IPS-20b (cell line): ENCODE measurements around the gene KARS1.

Experiments
- H3K27ac ChIP-seq: one replicate; pipeline ENCODE4 v1.5.1; 2013; ENCODE audit warnings: low read length
- H3K27me3 ChIP-seq: 2 replicates; pipeline ENCODE4 v1.6.1; 2013; ENCODE audit warnings: mild to moderate bottlenecking, low read length, inconsistent platforms; ENCODE audit not compliant: insufficient read depth
- H3K36me3 ChIP-seq: 2 replicates; pipeline ENCODE4 v1.6.1; 2013; ENCODE audit warnings: low read depth, mild to moderate bottlenecking, inconsistent platforms, low read length, moderate library complexity; ENCODE audit not compliant: insufficient read depth
- H3K4me1 ChIP-seq: 2 replicates; pipeline ENCODE4 v1.6.1; 2013; ENCODE audit warnings: mild to moderate bottlenecking, control low read depth, inconsistent platforms, low read length, moderate library complexity; ENCODE audit not compliant: insufficient read depth
- H3K4me3 ChIP-seq: 2 replicates; pipeline ENCODE4 v1.5.1; 2013; ENCODE audit warnings: mild to moderate bottlenecking, low read length, inconsistent platforms
- H3K9ac ChIP-seq: 2 replicates; pipeline ENCODE4 v1.6.1; 2013; ENCODE audit warnings: low read depth, mild to moderate bottlenecking, inconsistent platforms, low read length, moderate library complexity
- H3K9me3 ChIP-seq: 2 replicates; pipeline ENCODE4 v1.6.1; 2013; ENCODE audit warnings: mild to moderate bottlenecking, low read depth, low read length, inconsistent platforms; ENCODE audit not compliant: insufficient read depth

The KARS1 gene

GRCh38 chr16:75622761-75623605 is 24.5 kb downstream of the KARS1 start, which contains the start of gene ADAT1:
TSS of gene ADAT1 (minus strand) at chr16:75623281. CDS start at chr16:75620799, 2,482 bp downstream.
- peak within 1 kb of the TSS; percentile 82 for H3K27ac ChIP-seq
- H3K4me3 ChIP-seq: peak within 1 kb of the TSS; percentile 87
- H3K4me1 ChIP-seq: no peaks in the 10 kb centered on the region
- no peaks in the 10 kb centered on the region for H3K9me3 ChIP-seq
- H3K9ac ChIP-seq: peak within 1 kb of the TSS; percentile 98
- peaks cover 54% of the 10 kb centered on the region for H3K36me3 ChIP-seq
- H3K27me3 ChIP-seq: no peaks in the 10 kb centered on the region

- Histone ChIP-seq H3K9me3 (no peaks in the 10 kb centered on the region), H3K4me3 (peak overlapping the region; percentile 45; the same call in 1 of the 2 replicates), H3K36me3 (peaks cover 54% of the 10 kb centered on the region), H3K9ac (no peak overlapping the region), H3K27me3 (no peaks in the 10 kb centered on the region), H3K4me1 (no peaks in the 10 kb centered on the region), H3K27ac (no peak overlapping the region)
Measured at GRCh38 chr16:75621170-75621477, 26.3 kb downstream of the KARS1 start.

- Histone ChIP-seq H3K9ac (no peak overlapping the region), H3K4me1 (no peaks in the 10 kb centered on the region), H3K36me3 (peaks cover 54% of the 10 kb centered on the region), H3K27me3 (no peaks in the 10 kb centered on the region), H3K4me3 (no peak overlapping the region), H3K27ac (no peak overlapping the region), H3K9me3 (no peaks in the 10 kb centered on the region)
Measured at GRCh38 chr16:75620326-75621169, 26.9 kb downstream of the KARS1 start.

GRCh38 chr16:75618780-75619179 is 28.7 kb downstream of the KARS1 start:
- Histone ChIP-seq H3K27ac (no peak overlapping the region), H3K36me3 (peaks cover 68% of the 10 kb centered on the region), H3K4me1 (no peaks in the 10 kb centered on the region), H3K9me3 (no peaks in the 10 kb centered on the region), H3K27me3 (no peaks in the 10 kb centered on the region), H3K9ac (no peak overlapping the region), H3K4me3 (no peak overlapping the region)

GRCh38 chr16:75617121-75617520 is 30.3 kb downstream of the KARS1 start:
- Histone ChIP-seq H3K9ac (no peak overlapping the region), H3K27ac (no peak overlapping the region), H3K36me3 (peaks cover 84% of the 10 kb centered on the region), H3K27me3 (no peaks in the 10 kb centered on the region), H3K9me3 (no peaks in the 10 kb centered on the region), H3K4me3 (no peak overlapping the region), H3K4me1 (no peaks in the 10 kb centered on the region)

- no peaks in the 10 kb centered on the region for H3K4me1 ChIP-seq
- no peaks in the 10 kb centered on the region for H3K9me3 ChIP-seq
- no peak overlapping the region for H3K9ac ChIP-seq
- H3K4me3 ChIP-seq: no peak overlapping the region
- H3K36me3 ChIP-seq: peaks cover 89% of the 10 kb centered on the region
- no peaks in the 10 kb centered on the region for H3K27me3 ChIP-seq
- no peak overlapping the region for H3K27ac ChIP-seq
Measured at GRCh38 chr16:75616521-75617010, 30.9 kb downstream of the KARS1 start.

GRCh38 chr16:75615619-75616018 is 31.8 kb downstream of the KARS1 start:
- Histone ChIP-seq H3K27me3 (no peaks in the 10 kb centered on the region), H3K27ac (no peak overlapping the region), H3K4me3 (no peak overlapping the region), H3K9ac (no peak overlapping the region), H3K9me3 (no peaks in the 10 kb centered on the region), H3K36me3 (peaks cover 97% of the 10 kb centered on the region), H3K4me1 (no peaks in the 10 kb centered on the region)

GRCh38 chr16:75614066-75614897 is 33.2 kb downstream of the KARS1 start:
- Histone ChIP-seq H3K9me3 (no peaks in the 10 kb centered on the region), H3K4me3 (no peak overlapping the region), H3K36me3 (peaks cover 97% of the 10 kb centered on the region), H3K27me3 (no peaks in the 10 kb centered on the region), H3K9ac (no peak overlapping the region), H3K4me1 (no peaks in the 10 kb centered on the region), H3K27ac (no peak overlapping the region)

GRCh38 chr16:75606507-75606906 is 41.0 kb downstream of the KARS1 start:
- no peak overlapping the region for H3K4me3 ChIP-seq
- no peak overlapping the region for H3K27ac ChIP-seq
- H3K4me1 ChIP-seq: no peaks in the 10 kb centered on the region
- peaks cover 12% of the 10 kb centered on the region for H3K9me3 ChIP-seq
- no peaks in the 10 kb centered on the region for H3K27me3 ChIP-seq
- peaks cover 81% of the 10 kb centered on the region for H3K36me3 ChIP-seq
- H3K9ac ChIP-seq: no peak overlapping the region

- peaks cover 76% of the 10 kb centered on the region for H3K36me3 ChIP-seq
- H3K27me3 ChIP-seq: no peaks in the 10 kb centered on the region
- H3K27ac ChIP-seq: no peak overlapping the region
- H3K9ac ChIP-seq: no peak overlapping the region
- peaks cover 12% of the 10 kb centered on the region for H3K9me3 ChIP-seq
- no peaks in the 10 kb centered on the region for H3K4me1 ChIP-seq
- H3K4me3 ChIP-seq: no peak overlapping the region
Measured at GRCh38 chr16:75603241-75603640, 44.2 kb downstream of the KARS1 start.
